Measurements from ENCODE around the gene PRAMEF1.

GRCh38 chr1:12745992-12746323 lies 45.2 kb upstream of the PRAMEF1 start, which contains the start of gene CFAP107:
- TF ChIP-seq TARDBP (IDR thresholded peaks at IDR 0.05), result no peak
- no peak for TF ChIP-seq FOXM1 (IDR thresholded peaks at IDR 0.05; ENCODE audit: borderline replicate concordance)
- no peak for TF ChIP-seq FOXA1 (IDR thresholded peaks at IDR 0.05)
- TF ChIP-seq ARNT (IDR thresholded peaks at IDR 0.05), result no peak
- TF ChIP-seq BHLHE40 (IDR thresholded peaks at IDR 0.05; ENCODE audit: borderline replicate concordance), result no peak
- TF ChIP-seq FOXK2 (IDR thresholded peaks at IDR 0.05), result no peak
- TF ChIP-seq SUZ12 (IDR thresholded peaks at IDR 0.05), result no peak
- TF ChIP-seq ELF4 (IDR thresholded peaks at IDR 0.05), result no peak
- TF ChIP-seq SP1 (IDR thresholded peaks at IDR 0.05), result no peak
- TF ChIP-seq NFRKB (IDR thresholded peaks at IDR 0.05), result no peak
- no peak for TF ChIP-seq L3MBTL2 (conservative IDR thresholded peaks at IDR 0.05)
- TF ChIP-seq HDGF (IDR thresholded peaks at IDR 0.05; ENCODE audit: borderline replicate concordance), result no peak
- TF ChIP-seq PKNOX1 (IDR thresholded peaks at IDR 0.05), result no peak
